ENCODE measurements around the gene MRPL28. TPM values are rescaled to one million over a fixed set of nuclear protein-coding genes. Genes with fewer than 3 reads are reported as not detected.
"Not testable (repeated sequence)": the region's sequence is repeated elsewhere in the genome, so short reads cannot be mapped to it uniquely, and the experiment has no call there.

MRPL28 gene
- polyA plus RNA-seq, 3 donors = 68.6 to 88.5 (median 88.1) TPM

GRCh38 chr16:379183-379960 is 9.0 kb upstream of the MRPL28 start:
- Histone ChIP-seq H3K9ac (ENCODE audit: insufficient read depth, low read length, poor library complexity, severe bottlenecking) (no peak overlapping the region), H3K27me3 (ENCODE audit: control insufficient read depth in 2 of 2, insufficient read depth in 2 of 2, low read length in 2 of 2) (no peaks in the 10 kb centered on the region), H4K20me1 (ENCODE audit: insufficient read depth, low read length) (peaks cover 32% of the 10 kb centered on the region), H3K9me3 (replicated peaks in 1 of 2; ENCODE audit: control insufficient read depth in 1 of 2, insufficient read depth in 1 of 2, low read length in 2 of 2) (no peaks in the 10 kb centered on the region), H3K27ac (ENCODE audit: low read depth in 1 of 2, low read length in 2 of 2) (no peak overlapping the region), H2AFZ (ENCODE audit: insufficient read depth, low read depth, low read length, poor library complexity, severe bottlenecking) (no peak overlapping the region), H3K4me3 (replicated peaks in 1 of 3; ENCODE audit: low read depth in 2 of 3, low read length in 3 of 3) (peak overlapping the region in 1 of 3 experiments; percentile 4), H3K4me2 (replicated peaks; ENCODE audit: extremely low read depth, low read length, poor library complexity, severe bottlenecking) (no peak overlapping the region), H3K4me1 (ENCODE audit: control insufficient read depth in 1 of 2, insufficient read depth in 2 of 2, low read length in 2 of 2) (peaks cover 33 to 39% of the 10 kb centered on the region in 2 donors), H3K36me3 (replicated peaks in 1 of 2; ENCODE audit: control insufficient read depth in 1 of 2, insufficient read depth in 2 of 2, low read length in 2 of 2) (peaks cover 31 to 35% of the 10 kb centered on the region in 2 donors), H3K79me2 (ENCODE audit: insufficient read depth, low read length) (peaks cover 35% of the 10 kb centered on the region)
- peaks cover 0 to 14% (median 9%) of the 10 kb centered on the region in 3 donors for H3K27me3 Mint-ChIP-seq (ENCODE audit: low read depth in 3 of 3)
- no peaks in the 10 kb centered on the region for H3K9me3 Mint-ChIP-seq
- TF ChIP-seq CTCF (IDR thresholded peaks at IDR 0.05) = no peak
- no peak for DNase-seq
- H3K4me3 Mint-ChIP-seq = no peak overlapping the region
- intact Hi-C loops (cut with micrococcal nuclease) = no loop called here
- 90% methylated on average over 14 of the region's 16 CpGs for whole genome bisulfite sequencing (ENCODE audit: insufficient coverage)
- no peak overlapping the region for H3K27ac Mint-ChIP-seq
- peaks cover 32% of the 10 kb centered on the region for H3K4me1 Mint-ChIP-seq
- peaks cover 14 to 31% of the 10 kb centered on the region in 2 donors for H3K36me3 Mint-ChIP-seq

- no peak overlapping the region for H3K9ac ChIP-seq (ENCODE audit: insufficient read depth, low read length, poor library complexity, severe bottlenecking)
- peaks cover 0 to 14% (median 9%) of the 10 kb centered on the region in 3 donors for H3K27me3 Mint-ChIP-seq (ENCODE audit: low read depth in 3 of 3)
- H3K36me3 Mint-ChIP-seq = peaks cover 17 to 36% of the 10 kb centered on the region in 2 donors
- H3K36me3 ChIP-seq (replicated peaks in 1 of 2; ENCODE audit: control insufficient read depth in 1 of 2, insufficient read depth in 2 of 2, low read length in 2 of 2) = peaks cover 37 to 40% of the 10 kb centered on the region in 2 donors
- peaks cover 27 to 33% of the 10 kb centered on the region in 2 donors for H3K4me1 ChIP-seq (ENCODE audit: control insufficient read depth in 1 of 2, insufficient read depth in 2 of 2, low read length in 2 of 2)
- H3K27me3 ChIP-seq (ENCODE audit: control insufficient read depth in 2 of 2, insufficient read depth in 2 of 2, low read length in 2 of 2) = no peaks in the 10 kb centered on the region
- peaks cover 35% of the 10 kb centered on the region for H3K79me2 ChIP-seq (ENCODE audit: insufficient read depth, low read length)
- H3K27ac ChIP-seq (ENCODE audit: low read depth in 1 of 2, low read length in 2 of 2) = no peak overlapping the region
- H3K27ac Mint-ChIP-seq = no peak overlapping the region
- H3K4me3 ChIP-seq (replicated peaks in 1 of 3; ENCODE audit: low read depth in 2 of 3, low read length in 3 of 3) = no peak overlapping the region
- no peak overlapping the region for H3K4me2 ChIP-seq (replicated peaks; ENCODE audit: extremely low read depth, low read length, poor library complexity, severe bottlenecking)
- no peaks in the 10 kb centered on the region for H3K9me3 ChIP-seq (replicated peaks in 1 of 2; ENCODE audit: control insufficient read depth in 1 of 2, insufficient read depth in 1 of 2, low read length in 2 of 2)
- no peaks in the 10 kb centered on the region for H3K9me3 Mint-ChIP-seq
- intact Hi-C loops (cut with micrococcal nuclease) = no loop called here
- no peak overlapping the region for H3K4me3 Mint-ChIP-seq
- 99% methylated on average over 11 of the region's 14 CpGs for WGBS (ENCODE audit: insufficient coverage)
- TF ChIP-seq CTCF (IDR thresholded peaks at IDR 0.05) = no peak
- H2AFZ ChIP-seq (ENCODE audit: insufficient read depth, low read depth, low read length, poor library complexity, severe bottlenecking) = no peak overlapping the region
- peaks cover 26% of the 10 kb centered on the region for H3K4me1 Mint-ChIP-seq
- no peak for DNase-seq
- peaks cover 32% of the 10 kb centered on the region for H4K20me1 ChIP-seq (ENCODE audit: insufficient read depth, low read length)
These were observed 8.5 kb upstream of the MRPL28 start for GRCh38 chr16:378821-379182.

- Mint-ChIP-seq H3K36me3 (peaks cover 21 to 42% of the 10 kb centered on the region in 2 donors), H3K4me1 (peaks cover 21% of the 10 kb centered on the region)
- H4K20me1 ChIP-seq (ENCODE audit: insufficient read depth, low read length) = peaks cover 32% of the 10 kb centered on the region
- H3K9ac ChIP-seq (ENCODE audit: insufficient read depth, low read length, poor library complexity, severe bottlenecking); H3K27ac Mint-ChIP-seq; H3K4me3 Mint-ChIP-seq; H3K4me3 ChIP-seq (replicated peaks in 1 of 3; ENCODE audit: low read depth in 2 of 3, low read length in 3 of 3); intact Hi-C loops (cut with micrococcal nuclease); H3K4me2 ChIP-seq (replicated peaks; ENCODE audit: extremely low read depth, low read length, poor library complexity, severe bottlenecking); DNase-seq; H3K9me3 ChIP-seq (replicated peaks in 1 of 2; ENCODE audit: control insufficient read depth in 1 of 2, insufficient read depth in 1 of 2, low read length in 2 of 2); H2AFZ ChIP-seq (ENCODE audit: insufficient read depth, low read depth, low read length, poor library complexity, severe bottlenecking); H3K27me3 ChIP-seq (ENCODE audit: control insufficient read depth in 2 of 2, insufficient read depth in 2 of 2, low read length in 2 of 2); H3K27me3 Mint-ChIP-seq (ENCODE audit: low read depth in 3 of 3); H3K9me3 Mint-ChIP-seq; H3K27ac ChIP-seq (ENCODE audit: low read depth in 1 of 2, low read length in 2 of 2): not testable (repeated sequence)
- WGBS (ENCODE audit: insufficient coverage) = 92% methylated on average over 23 of the region's 36 CpGs
- peaks cover 22 to 28% of the 10 kb centered on the region in 2 donors for H3K4me1 ChIP-seq (ENCODE audit: control insufficient read depth in 1 of 2, insufficient read depth in 2 of 2, low read length in 2 of 2)
- peaks cover 42 to 46% of the 10 kb centered on the region in 2 donors for H3K36me3 ChIP-seq (replicated peaks in 1 of 2; ENCODE audit: control insufficient read depth in 1 of 2, insufficient read depth in 2 of 2, low read length in 2 of 2)
- H3K79me2 ChIP-seq (ENCODE audit: insufficient read depth, low read length) = peaks cover 35% of the 10 kb centered on the region
These were observed 7.9 kb upstream of the MRPL28 start for GRCh38 chr16:378113-378820.

Measured in CD14-positive monocyte (primary cell).